GM19395 (cell line): Measurements from ENCODE around the gene COMMD3.

Source experiments
- ATAC-seq: cut with Tn5 transposase; IDR thresholded peaks from one replicate; pipeline ENCODE4 v1.9.1; 2021; ENCODE audit warnings: mild to moderate bottlenecking, moderate library complexity; ENCODE audit not compliant: unreplicated experiment

Gene COMMD3

DNA sequence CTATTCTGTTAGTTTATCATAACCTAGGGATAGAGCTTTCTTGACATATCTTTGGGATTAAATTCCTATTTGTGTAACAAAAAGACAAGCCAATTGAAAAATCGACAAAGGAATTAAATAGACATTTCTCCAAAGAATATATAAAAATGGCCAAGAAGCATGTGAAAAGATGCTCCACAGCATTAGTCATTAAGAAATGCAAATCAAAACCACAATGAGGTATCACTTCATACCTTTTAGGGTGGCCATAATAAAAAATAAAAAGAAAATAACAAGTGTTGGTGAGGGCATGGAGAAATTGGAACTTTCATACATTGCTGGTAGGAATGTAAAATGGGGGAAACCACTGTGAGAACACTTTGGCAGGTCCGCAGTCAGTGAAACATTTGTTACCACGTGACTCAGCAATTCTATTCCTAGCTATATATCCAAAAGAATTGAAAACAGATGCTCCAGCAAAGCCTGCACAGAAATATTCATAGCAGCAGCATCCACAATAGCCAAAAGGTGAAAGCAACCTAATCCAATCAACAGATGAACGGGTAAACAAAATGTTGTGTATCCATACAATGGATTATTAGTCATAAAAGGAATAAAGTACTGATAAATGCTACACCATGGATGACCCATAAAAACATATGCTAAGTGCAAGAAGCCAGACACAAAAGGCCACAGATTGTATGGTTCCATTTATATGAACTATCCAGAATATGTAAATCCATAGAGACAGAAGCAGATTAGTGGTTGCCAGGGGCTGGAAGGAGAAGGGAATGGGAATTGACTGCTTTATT, 49.7 kb downstream of the COMMD3 start:
- ATAC-seq: no peak

- no peak for ATAC-seq
Observed at GRCh38 chr10:22366435-22366703, 50.2 kb downstream of the COMMD3 start.

GRCh38 chr10:22366771-22367170, 50.6 kb downstream of the COMMD3 start:
- no peak for ATAC-seq

DNA sequence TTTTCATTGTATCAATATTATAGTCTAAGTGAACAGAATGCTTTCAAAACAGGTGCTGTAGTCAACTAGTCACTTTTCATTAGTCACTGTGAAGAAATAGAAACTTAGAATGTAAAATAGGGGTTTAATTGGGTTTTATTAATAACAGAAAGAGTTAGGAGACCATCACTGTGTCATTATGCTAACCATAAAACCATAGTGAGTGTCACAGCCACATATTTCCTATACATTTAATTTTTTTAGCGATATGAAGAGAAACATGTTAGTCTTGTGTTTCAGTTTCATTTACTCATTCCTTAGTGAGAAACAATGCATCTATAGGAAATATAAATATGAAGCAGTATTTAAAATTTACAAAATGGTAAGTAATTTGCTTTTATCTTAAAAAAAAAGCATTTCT, 51.3 kb downstream of the COMMD3 start:
- ATAC-seq: no peak

DNA sequence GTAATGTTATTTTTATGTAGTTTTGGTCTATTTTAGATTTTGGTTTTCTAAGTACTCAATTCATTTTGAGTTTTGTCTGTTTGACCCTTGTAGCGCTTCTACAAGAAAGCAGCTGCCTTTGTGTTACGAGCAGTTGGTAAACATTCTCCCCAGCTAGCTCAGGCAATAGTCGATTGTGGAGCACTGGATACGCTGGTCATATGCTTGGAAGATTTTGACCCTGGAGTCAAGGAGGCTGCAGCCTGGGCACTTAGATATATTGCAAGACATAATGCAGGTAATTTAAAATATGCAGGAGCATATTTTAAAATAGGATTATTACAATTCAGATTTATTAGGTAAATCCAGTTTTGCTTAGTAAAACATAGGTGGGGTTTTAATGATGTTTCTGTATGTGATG, 52.2 kb downstream of the COMMD3 start:
- ATAC-seq: no peak

DNA sequence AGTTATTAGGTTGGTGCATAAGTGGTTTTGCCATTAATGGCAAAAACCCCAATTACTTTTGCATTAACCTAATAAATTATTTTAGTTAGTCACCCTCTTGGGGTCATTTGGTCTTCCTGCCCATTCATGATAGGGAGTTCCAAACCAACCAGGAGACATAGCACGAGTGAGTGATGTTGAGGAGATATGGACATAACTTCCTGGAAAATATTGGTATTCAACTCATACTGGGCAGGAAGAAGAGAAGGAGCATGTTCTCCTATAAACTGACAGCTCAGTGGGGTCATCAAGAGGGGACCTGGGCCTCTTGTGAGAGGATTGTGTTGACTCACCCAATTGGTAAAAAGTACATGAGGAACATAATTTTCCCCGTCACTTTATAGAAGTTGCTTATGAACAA, 52.8 kb downstream of the COMMD3 start:
- no peak for ATAC-seq

- no peak for ATAC-seq
Observed at GRCh38 chr10:22369434-22370072, 53.4 kb downstream of the COMMD3 start.
